H1 (cell line): ENCODE data around the gene PPP1R18. TPM values are rescaled to one million over a fixed set of nuclear protein-coding genes. Genes with fewer than 3 reads are reported as not detected.
A peak's percentile ranks its signal among the peaks of the same experiment; 100 is the strongest.

ENCODE experiments used
- BACH1 ChIP-seq: IDR thresholded peaks from 2 replicates; pipeline ENCODE4 v1.6.1; 2012; ENCODE audit warnings: low read length, improper control_type of control experiment
- BRCA1 ChIP-seq: IDR thresholded peaks from 2 replicates; pipeline ENCODE4 v1.6.1; 2012; ENCODE audit warnings: low read depth, low read length, improper control_type of control experiment
- CBX5 ChIP-seq: fragments of 300-800, 300-1000 bp; sonication (generic); IDR thresholded peaks from 2 replicates; pipeline ENCODE4 v1.7.1; 2016; ENCODE audit warnings: antibody characterized with exemption, low read length, low read depth
- CREB1 ChIP-seq: IDR thresholded peaks from 2 replicates; pipeline ENCODE4 v1.6.1; 2012; ENCODE audit warnings: inconsistent platforms
- EZH2 ChIP-seq: fragments of 200-600 bp; sonication (generic); IDR thresholded peaks from 2 replicates; pipeline ENCODE4 v1.7.1; 2012; ENCODE audit warnings: low read depth, mild to moderate bottlenecking, moderate library complexity, low read length, inconsistent platforms; ENCODE audit not compliant: severe bottlenecking
- JUN ChIP-seq: IDR thresholded peaks from 2 replicates; pipeline ENCODE4 v1.6.1; 2011; ENCODE audit warnings: low read depth, mild to moderate bottlenecking, improper control_type of control experiment, low read length
- NANOG ChIP-seq: IDR thresholded peaks from 2 replicates; pipeline ENCODE4 v1.6.1; 2011; ENCODE audit warnings: low read length, low read depth, mild to moderate bottlenecking, inconsistent platforms; ENCODE audit not compliant: insufficient read depth, poor library complexity, severe bottlenecking
- POLR2AphosphoS5 ChIP-seq: IDR thresholded peaks from 2 replicates; pipeline ENCODE4 v1.6.1; 2011; ENCODE audit warnings: low read depth, low read length
- POU5F1 ChIP-seq: IDR thresholded peaks from 2 replicates; pipeline ENCODE4 v1.6.1; 2011; ENCODE audit warnings: low read depth, mild to moderate bottlenecking, low read length, moderate library complexity
- RAD21 ChIP-seq, 2 experiments: IDR thresholded peaks in 1 of 2; conservative IDR thresholded peaks in 1 of 2; 2 replicates each; pipeline ENCODE4 v1.6.1; 2011; ENCODE audit warnings: low read depth in 2 of 2, low read length in 2 of 2, improper control_type of control experiment in 1 of 2, inconsistent platforms in 1 of 2, mild to moderate bottlenecking in 1 of 2, moderate library complexity in 1 of 2
- RFX5 ChIP-seq: IDR thresholded peaks from 2 replicates; pipeline ENCODE4 v1.6.1; 2011; ENCODE audit warnings: low read depth, low read length, improper control_type of control experiment, borderline replicate concordance
- RXRA ChIP-seq: IDR thresholded peaks from 2 replicates; pipeline ENCODE4 v1.6.1; 2011; ENCODE audit warnings: low read depth, mild to moderate bottlenecking, low read length, moderate library complexity; ENCODE audit not compliant: insufficient read depth
- SP2 ChIP-seq: IDR thresholded peaks from 2 replicates; pipeline ENCODE4 v1.6.1; 2012; ENCODE audit warnings: mild to moderate bottlenecking, low read length, inconsistent platforms
- SP4 ChIP-seq: IDR thresholded peaks from 2 replicates; pipeline ENCODE4 v1.6.1; 2012; ENCODE audit warnings: low read length, inconsistent platforms
- TAF1 ChIP-seq: IDR thresholded peaks from 2 replicates; pipeline ENCODE4 v1.6.1; 2011; ENCODE audit warnings: mild to moderate bottlenecking, low read depth, low read length
- TAF7 ChIP-seq: optimal IDR thresholded peaks from 2 replicates; pipeline ENCODE3; 2011; ENCODE audit warnings: low read depth, mild to moderate bottlenecking, inconsistent platforms, low read length, moderate library complexity, borderline replicate concordance
- TCF12 ChIP-seq: IDR thresholded peaks from 2 replicates; pipeline ENCODE4 v1.6.1; 2011; ENCODE audit warnings: low read depth, mild to moderate bottlenecking, low read length
- polyA plus RNA-seq, 7 experiments: library from polyadenylated mRNA; depleted of rRNA in 3 of 7; stranded (reverse) in 5 of 7; unstranded in 2 of 7; fragments of >200 nt in 5 of 7; fragments of 200-250 nt in 2 of 7; gene quantifications; 1 replicate in 5 of 7; 2 replicates in 1 of 7; 4 replicates in 1 of 7; pipeline versions ENCODE4 v1.2.1 to v1.2.3, GENCODE V29; 2011 to 2013; ENCODE audit warnings: missing spikeins in 2 of 7, mixed read lengths in 2 of 7
- total RNA-seq: library from RNA; stranded (reverse); fragmentation: NEBNext Ultra II Directional; extraction: Animal tissue kit (Norgen Biotek cat#: 25700); gene quantifications from 2 replicates; pipeline ENCODE4 v1.2.1, GENCODE V29; 2021
- TF ChIP-seq, protein P1 (sequence below): IDR thresholded peaks from 2 replicates; pipeline ENCODE4 v1.6.1; 2011; ENCODE audit warnings: low read length, improper control_type of control experiment
- TF ChIP-seq, protein P2 (sequence below): IDR thresholded peaks from 2 replicates; pipeline ENCODE4 v1.6.1; 2011; ENCODE audit warnings: low read depth, mild to moderate bottlenecking, low read length; ENCODE audit not compliant: insufficient read depth
- TF ChIP-seq, protein P3 (sequence below), 3 experiments: IDR thresholded peaks; 1 replicate in 2 of 3; 2 replicates in 1 of 3; pipeline versions ENCODE4 v1.5.1 to v1.6.1; 2011; ENCODE audit warnings: low read length in 3 of 3, mild to moderate bottlenecking in 3 of 3, inconsistent platforms in 2 of 3, low read depth in 1 of 3, moderate library complexity in 1 of 3; ENCODE audit not compliant: insufficient read depth in 1 of 3; ENCODE audit errors: control extremely low read depth in 1 of 3

Gene PPP1R18
- total and polyA plus RNA-seq, 2 of the 8 experiments (the other 6 are each of a cell fraction or from before 2014, with no cell fraction given), result 25.1 to 29.1 TPM

DNA sequence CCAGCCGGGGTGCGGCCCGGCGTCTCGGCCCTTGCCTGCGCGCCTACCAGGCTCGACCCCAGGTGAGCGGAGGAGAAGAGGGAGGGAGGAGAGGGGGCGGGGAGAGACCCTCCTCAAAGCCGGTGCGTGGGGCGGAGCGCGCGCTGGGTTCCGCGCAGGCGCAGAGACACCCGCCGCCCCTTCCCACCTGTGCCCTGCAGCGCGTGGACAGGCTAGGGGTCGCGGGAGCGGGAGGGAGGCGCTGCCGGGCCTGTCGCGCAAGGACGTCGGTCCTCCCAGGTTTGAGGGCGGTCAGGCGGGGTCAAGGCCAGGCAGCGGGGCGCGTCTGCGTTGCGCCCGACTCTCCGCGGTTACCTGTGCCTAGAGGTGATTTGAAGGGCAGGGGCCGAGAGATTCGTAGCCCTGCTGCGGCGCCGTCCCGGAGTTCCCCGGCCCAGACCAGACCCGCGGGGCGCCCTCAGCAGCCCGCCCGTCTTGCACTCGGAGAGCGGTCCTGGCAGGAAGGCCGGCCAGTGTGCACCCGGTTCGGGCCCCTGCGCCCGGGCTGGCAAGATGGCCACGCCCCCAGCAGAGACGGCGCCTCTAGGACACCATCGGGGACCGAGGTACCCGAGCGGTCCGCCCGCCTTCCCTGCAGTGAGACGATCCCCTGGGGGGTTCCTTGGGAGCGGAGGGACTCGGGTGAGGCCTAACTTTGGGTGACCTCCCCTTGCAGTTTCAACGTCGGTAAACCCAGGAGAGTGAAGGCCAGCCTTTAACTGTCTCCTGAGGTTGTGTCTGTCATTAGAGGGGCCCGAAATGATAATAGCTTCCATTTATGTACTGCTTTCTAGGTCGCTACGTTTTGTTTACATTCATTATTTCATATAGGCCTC lies 39.0 kb downstream of the PPP1R18 start (continued):
- TF ChIP-seq, protein P1, sequence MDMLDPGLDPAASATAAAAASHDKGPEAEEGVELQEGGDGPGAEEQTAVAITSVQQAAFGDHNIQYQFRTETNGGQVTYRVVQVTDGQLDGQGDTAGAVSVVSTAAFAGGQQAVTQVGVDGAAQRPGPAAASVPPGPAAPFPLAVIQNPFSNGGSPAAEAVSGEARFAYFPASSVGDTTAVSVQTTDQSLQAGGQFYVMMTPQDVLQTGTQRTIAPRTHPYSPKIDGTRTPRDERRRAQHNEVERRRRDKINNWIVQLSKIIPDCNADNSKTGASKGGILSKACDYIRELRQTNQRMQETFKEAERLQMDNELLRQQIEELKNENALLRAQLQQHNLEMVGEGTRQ, result no peak
- no peak for TF ChIP-seq RAD21 (IDR thresholded peaks at IDR 0.05 in 1 of 2, conservative IDR thresholded peaks at IDR 0.05 in 1 of 2; ENCODE audit: low read depth in 2 of 2, low read length in 2 of 2)
- no peak for TF ChIP-seq BACH1
- no peak for TF ChIP-seq EZH2
- TF ChIP-seq, protein P2, sequence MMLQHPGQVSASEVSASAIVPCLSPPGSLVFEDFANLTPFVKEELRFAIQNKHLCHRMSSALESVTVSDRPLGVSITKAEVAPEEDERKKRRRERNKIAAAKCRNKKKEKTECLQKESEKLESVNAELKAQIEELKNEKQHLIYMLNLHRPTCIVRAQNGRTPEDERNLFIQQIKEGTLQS, result no peak
- TF ChIP-seq TAF7, result peak; percentile 51
- TF ChIP-seq CBX5, result no peak
- no peak for TF ChIP-seq POU5F1
- TF ChIP-seq RXRA, result no peak
- no peak for TF ChIP-seq SP4
- 0 out of 2 replicates have a peak, but pooled peaks have one; percentile 5 for TF ChIP-seq CREB1
- TF ChIP-seq TAF1, result peak; percentile 10; the same call in 1 of the 2 replicates
- TF ChIP-seq BRCA1, result no peak
- no peak; the same call in 1 of the 2 replicates for TF ChIP-seq POLR2AphosphoS5
- TF ChIP-seq TCF12, result no peak
- TF ChIP-seq, protein P3, sequence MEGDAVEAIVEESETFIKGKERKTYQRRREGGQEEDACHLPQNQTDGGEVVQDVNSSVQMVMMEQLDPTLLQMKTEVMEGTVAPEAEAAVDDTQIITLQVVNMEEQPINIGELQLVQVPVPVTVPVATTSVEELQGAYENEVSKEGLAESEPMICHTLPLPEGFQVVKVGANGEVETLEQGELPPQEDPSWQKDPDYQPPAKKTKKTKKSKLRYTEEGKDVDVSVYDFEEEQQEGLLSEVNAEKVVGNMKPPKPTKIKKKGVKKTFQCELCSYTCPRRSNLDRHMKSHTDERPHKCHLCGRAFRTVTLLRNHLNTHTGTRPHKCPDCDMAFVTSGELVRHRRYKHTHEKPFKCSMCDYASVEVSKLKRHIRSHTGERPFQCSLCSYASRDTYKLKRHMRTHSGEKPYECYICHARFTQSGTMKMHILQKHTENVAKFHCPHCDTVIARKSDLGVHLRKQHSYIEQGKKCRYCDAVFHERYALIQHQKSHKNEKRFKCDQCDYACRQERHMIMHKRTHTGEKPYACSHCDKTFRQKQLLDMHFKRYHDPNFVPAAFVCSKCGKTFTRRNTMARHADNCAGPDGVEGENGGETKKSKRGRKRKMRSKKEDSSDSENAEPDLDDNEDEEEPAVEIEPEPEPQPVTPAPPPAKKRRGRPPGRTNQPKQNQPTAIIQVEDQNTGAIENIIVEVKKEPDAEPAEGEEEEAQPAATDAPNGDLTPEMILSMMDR (IDR thresholded peaks at IDR 0.05; ENCODE audit: control extremely low read depth in 1 of 3, insufficient read depth in 1 of 3, low read depth in 1 of 3, low read length in 3 of 3), result no peak
- no peak for TF ChIP-seq SP2
- TF ChIP-seq JUN, result no peak
- no peak for TF ChIP-seq RFX5
- no peak for TF ChIP-seq NANOG
